Measurements from ENCODE around the gene DERA. TPM values are rescaled to one million over a fixed set of nuclear protein-coding genes. Genes with fewer than 3 reads are reported as not detected.

Gene DERA
- total RNA-seq, 2 experiments from 2014 or later: 6.2 to 7.2 TPM

DNA sequence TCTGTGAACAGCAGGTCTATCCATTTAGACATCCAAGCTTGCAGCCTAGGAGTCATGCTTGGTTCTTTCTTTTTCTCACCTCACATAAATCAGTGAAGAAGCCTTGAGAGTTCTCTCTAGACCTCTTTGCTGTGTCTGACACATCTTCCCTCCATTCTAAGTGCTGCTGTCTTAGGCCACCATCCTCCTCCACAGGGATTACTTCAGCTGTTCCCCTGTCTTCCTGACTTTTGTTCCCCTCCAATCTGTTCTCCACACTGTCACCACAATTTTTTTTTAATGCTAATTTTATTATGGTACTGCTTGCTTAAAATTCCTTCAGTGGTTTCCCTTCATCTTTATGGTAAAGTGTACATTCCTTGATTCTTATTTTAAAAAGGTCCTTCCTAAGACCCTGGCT lies 71.8 kb downstream of the DERA start:
- no peak overlapping the region for H3K4me3 ChIP-seq (ENCODE audit: low read length)
- Mint-ChIP-seq H3K27me3 (no peaks in the 10 kb centered on the region), H3K4me1 (ENCODE audit: low read depth) (no peaks in the 10 kb centered on the region), H3K4me3 (no peak overlapping the region), H3K27ac (no peak overlapping the region), H3K9me3 (peaks cover 6% of the 10 kb centered on the region), H3K36me3 (ENCODE audit: low read depth) (peaks cover 70% of the 10 kb centered on the region)
- H3K27ac ChIP-seq (ENCODE audit: low read depth in 1 of 2, low read length in 2 of 2): no peak overlapping the region
- H3K9me3 ChIP-seq (ENCODE audit: control insufficient read depth in 1 of 2, insufficient read depth in 1 of 2, low read length in 2 of 2): peaks cover 0 to 3% of the 10 kb centered on the region in 2 experiments
- DNase-seq (no peak), ATAC-seq (ENCODE audit: poor library complexity) (no peak)
- TF ChIP-seq, protein P1, sequence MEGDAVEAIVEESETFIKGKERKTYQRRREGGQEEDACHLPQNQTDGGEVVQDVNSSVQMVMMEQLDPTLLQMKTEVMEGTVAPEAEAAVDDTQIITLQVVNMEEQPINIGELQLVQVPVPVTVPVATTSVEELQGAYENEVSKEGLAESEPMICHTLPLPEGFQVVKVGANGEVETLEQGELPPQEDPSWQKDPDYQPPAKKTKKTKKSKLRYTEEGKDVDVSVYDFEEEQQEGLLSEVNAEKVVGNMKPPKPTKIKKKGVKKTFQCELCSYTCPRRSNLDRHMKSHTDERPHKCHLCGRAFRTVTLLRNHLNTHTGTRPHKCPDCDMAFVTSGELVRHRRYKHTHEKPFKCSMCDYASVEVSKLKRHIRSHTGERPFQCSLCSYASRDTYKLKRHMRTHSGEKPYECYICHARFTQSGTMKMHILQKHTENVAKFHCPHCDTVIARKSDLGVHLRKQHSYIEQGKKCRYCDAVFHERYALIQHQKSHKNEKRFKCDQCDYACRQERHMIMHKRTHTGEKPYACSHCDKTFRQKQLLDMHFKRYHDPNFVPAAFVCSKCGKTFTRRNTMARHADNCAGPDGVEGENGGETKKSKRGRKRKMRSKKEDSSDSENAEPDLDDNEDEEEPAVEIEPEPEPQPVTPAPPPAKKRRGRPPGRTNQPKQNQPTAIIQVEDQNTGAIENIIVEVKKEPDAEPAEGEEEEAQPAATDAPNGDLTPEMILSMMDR (IDR thresholded peaks at IDR 0.05): no peak
- ChIA-PET CTCF (no interaction called here), POLR2A (no interaction called here)
- H3K27me3 ChIP-seq (ENCODE audit: control insufficient read depth in 1 of 2, insufficient read depth in 2 of 2, low read length in 2 of 2): no peaks in the 10 kb centered on the region
- H3K36me3 ChIP-seq (ENCODE audit: insufficient read depth, low read length): peaks cover 20% of the 10 kb centered on the region
- H3K4me1 ChIP-seq (ENCODE audit: insufficient read depth, low read length): no peaks in the 10 kb centered on the region
- intact Hi-C loops (cut with DNase I, micrococcal nuclease): no loop called here

DNA sequence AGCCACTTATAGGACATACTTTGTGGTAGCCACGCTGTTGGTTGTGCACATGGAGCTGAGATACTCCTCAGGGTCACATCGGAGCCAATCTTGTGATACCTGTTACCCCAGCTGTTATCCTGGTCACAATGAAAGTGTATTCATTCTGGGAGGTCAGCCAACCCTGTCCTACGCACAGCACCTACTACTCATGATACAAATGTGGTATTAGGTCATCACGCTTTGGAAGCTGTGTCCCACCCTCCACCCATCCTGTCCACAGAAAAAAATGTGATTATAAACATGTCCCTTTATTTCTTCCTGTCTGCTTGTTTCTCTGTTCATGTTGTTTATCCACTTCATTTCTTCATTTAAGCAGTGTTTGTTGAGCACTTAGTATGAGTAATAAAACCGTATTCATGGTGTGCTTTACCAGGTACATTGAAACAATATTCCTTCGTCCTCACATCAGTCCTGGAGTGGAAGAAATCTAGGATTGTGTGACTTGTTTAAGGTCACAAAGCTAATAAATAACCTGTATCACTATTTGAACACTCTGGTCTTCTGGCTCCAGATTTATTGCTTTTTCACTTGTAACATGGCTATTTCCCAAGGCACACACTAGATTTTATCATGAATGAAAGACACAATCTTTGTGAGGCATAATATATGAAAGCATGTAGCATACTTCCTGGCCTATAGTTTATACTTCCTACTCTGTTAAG lies 73.1 kb downstream of the DERA start:
- H3K4me1 Mint-ChIP-seq (ENCODE audit: low read depth): no peaks in the 10 kb centered on the region
- Histone ChIP-seq H3K4me1 (ENCODE audit: insufficient read depth, low read length) (no peaks in the 10 kb centered on the region), H3K9me3 (ENCODE audit: control insufficient read depth in 1 of 2, insufficient read depth in 1 of 2, low read length in 2 of 2) (peaks cover 0 to 10% of the 10 kb centered on the region in 2 experiments), H3K36me3 (ENCODE audit: insufficient read depth, low read length) (peaks cover 27% of the 10 kb centered on the region), H3K4me3 (ENCODE audit: low read length) (no peak overlapping the region), H3K27me3 (ENCODE audit: control insufficient read depth in 1 of 2, insufficient read depth in 2 of 2, low read length in 2 of 2) (no peaks in the 10 kb centered on the region), H3K27ac (ENCODE audit: low read depth in 1 of 2, low read length in 2 of 2) (no peak overlapping the region)
- peaks cover 6% of the 10 kb centered on the region for H3K9me3 Mint-ChIP-seq
- POLR2A ChIA-PET: no interaction called here
- no peaks in the 10 kb centered on the region for H3K27me3 Mint-ChIP-seq
- DNase-seq: no peak
- intact Hi-C loops (cut with DNase I, micrococcal nuclease): no loop called here
- H3K36me3 Mint-ChIP-seq (ENCODE audit: low read depth): peaks cover 73% of the 10 kb centered on the region
- H3K4me3 Mint-ChIP-seq: no peak overlapping the region
- no peak for ATAC-seq (ENCODE audit: poor library complexity)
- H3K27ac Mint-ChIP-seq: no peak overlapping the region
- CTCF ChIA-PET: no interaction called here
- TF ChIP-seq, protein P1 (IDR thresholded peaks at IDR 0.05): no peak

DNA sequence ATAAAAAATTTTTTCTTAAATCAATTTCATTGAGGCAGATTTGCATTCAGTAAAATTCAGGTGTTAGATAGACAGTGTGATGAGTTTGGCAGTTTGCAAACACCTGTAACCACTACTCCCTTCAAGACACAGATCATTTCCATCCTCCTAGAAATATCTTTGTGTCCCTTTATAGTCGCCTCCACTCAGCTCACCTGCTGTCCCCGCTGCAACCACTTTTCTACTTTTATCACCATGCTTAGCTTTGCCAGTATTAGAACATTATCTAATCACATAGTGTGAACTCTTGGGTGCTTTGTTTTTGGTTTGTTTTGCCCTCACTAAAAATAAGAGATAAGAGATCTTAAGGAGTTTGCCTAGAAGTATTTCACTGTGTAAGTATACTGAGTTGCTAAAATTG lies 73.8 kb downstream of the DERA start:
- ATAC-seq (ENCODE audit: poor library complexity) (no peak), DNase-seq (no peak)
- no peaks in the 10 kb centered on the region for H3K27me3 Mint-ChIP-seq
- H3K36me3 Mint-ChIP-seq (ENCODE audit: low read depth): peaks cover 80% of the 10 kb centered on the region
- no peaks in the 10 kb centered on the region for H3K4me1 Mint-ChIP-seq (ENCODE audit: low read depth)
- H3K4me3 Mint-ChIP-seq: no peak overlapping the region
- TF ChIP-seq, protein P1 (IDR thresholded peaks at IDR 0.05): no peak
- no peak overlapping the region for H3K27ac ChIP-seq (ENCODE audit: low read depth in 1 of 2, low read length in 2 of 2)
- H3K9me3 ChIP-seq (ENCODE audit: control insufficient read depth in 1 of 2, insufficient read depth in 1 of 2, low read length in 2 of 2): peaks cover 0 to 10% of the 10 kb centered on the region in 2 experiments
- H3K27me3 ChIP-seq (ENCODE audit: control insufficient read depth in 1 of 2, insufficient read depth in 2 of 2, low read length in 2 of 2): no peaks in the 10 kb centered on the region
- H3K4me1 ChIP-seq (ENCODE audit: insufficient read depth, low read length): no peaks in the 10 kb centered on the region
- H3K4me3 ChIP-seq (ENCODE audit: low read length): no peak overlapping the region
- intact Hi-C loops (cut with DNase I, micrococcal nuclease): no loop called here
- POLR2A ChIA-PET: no interaction called here
- CTCF ChIA-PET: no interaction called here
- H3K9me3 Mint-ChIP-seq: peaks cover 6% of the 10 kb centered on the region
- H3K27ac Mint-ChIP-seq: no peak overlapping the region
- H3K36me3 ChIP-seq (ENCODE audit: insufficient read depth, low read length): peaks cover 27% of the 10 kb centered on the region
